WTC11 (cell line): ENCODE data around the gene PVALEF. TPM values are rescaled to one million over a fixed set of nuclear protein-coding genes. Genes with fewer than 3 reads are reported as not detected.

ENCODE experiments used
- ATAC-seq: fragments of 200-7000 bp; cut with Tn5 transposase; 2 replicates; pipeline ENCODE4 v1.10.0; 2021; ENCODE audit warnings: mild to moderate bottlenecking, moderate library complexity
- CTCF ChIA-PET: fragments of 300-600 bp; sonication (Branson Sonifier 250); formaldehyde crosslinking; loops from one replicate; lab custom pipeline; 2021; ENCODE audit warnings: antibody characterized with exemption; lab: Charles Lee
- POLR2A ChIA-PET: fragments of 350-600 bp; sonication (Branson Sonifier 250); formaldehyde crosslinking; loops from one replicate; lab custom pipeline; 2021; ENCODE audit warnings: antibody characterized with exemption; lab: Charles Lee
- DNase-seq: peaks from one replicate; pipeline ENCODE4 v3.0.0; 2021; ENCODE audit warnings: low spot score
- H3K27ac Mint-ChIP-seq: 2 replicates; pipeline ENCODE4 v1.8.0; 2021; ENCODE audit warnings: mixed read lengths
- H3K27me3 Mint-ChIP-seq: 2 replicates; pipeline ENCODE4 v1.8.0; 2021; ENCODE audit warnings: low read depth, mild to moderate bottlenecking, moderate library complexity, mixed read lengths
- H3K36me3 Mint-ChIP-seq: 2 replicates; pipeline ENCODE4 v1.8.0; 2021; ENCODE audit warnings: mixed read lengths
- H3K4me1 Mint-ChIP-seq: 2 replicates; pipeline ENCODE4 v1.8.0; 2022; ENCODE audit warnings: mixed read lengths
- H3K4me3 Mint-ChIP-seq: 2 replicates; pipeline ENCODE4 v1.8.0; 2021; ENCODE audit warnings: mild to moderate bottlenecking, moderate library complexity, mixed read lengths
- H3K9me3 Mint-ChIP-seq: 2 replicates; pipeline ENCODE4 v1.8.0; 2021; ENCODE audit warnings: mixed read lengths
- ATF1 ChIP-seq: sonication (generic); formaldehyde crosslinking; IDR thresholded peaks from 2 replicates; pipeline ENCODE4 v1.8.1; 2023; ENCODE audit warnings: mild to moderate bottlenecking, moderate library complexity, missing genetic modification reagents
- CREB1 ChIP-seq: sonication (generic); formaldehyde crosslinking; IDR thresholded peaks from 2 replicates; pipeline ENCODE4 v1.8.0; 2023; ENCODE audit warnings: mild to moderate bottlenecking, missing genetic modification reagents
- FOXK1 ChIP-seq: sonication (generic); formaldehyde crosslinking; IDR thresholded peaks from 2 replicates; pipeline ENCODE4 v1.8.0; 2022; ENCODE audit warnings: mild to moderate bottlenecking, moderate library complexity, missing genetic modification reagents
- IRF2 ChIP-seq: sonication (generic); formaldehyde crosslinking; IDR thresholded peaks from 2 replicates; pipeline ENCODE4 v1.8.0; 2022; ENCODE audit warnings: low read depth, missing genetic modification reagents, borderline replicate concordance
- STAT6 ChIP-seq: sonication (generic); formaldehyde crosslinking; conservative IDR thresholded peaks from 2 replicates; pipeline ENCODE4 v1.8.1; 2023; ENCODE audit warnings: mild to moderate bottlenecking, low read depth, missing genetic modification reagents, moderate library complexity
- USF1 ChIP-seq: sonication (generic); formaldehyde crosslinking; IDR thresholded peaks from 2 replicates; pipeline ENCODE4 v1.8.0; 2022; ENCODE audit warnings: mild to moderate bottlenecking, missing genetic modification reagents
- ZNF138 ChIP-seq: sonication (generic); formaldehyde crosslinking; conservative IDR thresholded peaks from 2 replicates; pipeline ENCODE4 v1.8.1; 2022; ENCODE audit warnings: mild to moderate bottlenecking, moderate library complexity, missing genetic modification reagents
- ZNF263 ChIP-seq: sonication (generic); formaldehyde crosslinking; IDR thresholded peaks from 2 replicates; pipeline ENCODE4 v1.8.1; 2022; ENCODE audit warnings: low read depth, mild to moderate bottlenecking, moderate library complexity, missing genetic modification reagents
- ZNF281 ChIP-seq: sonication (generic); formaldehyde crosslinking; IDR thresholded peaks from 2 replicates; pipeline ENCODE4 v1.8.0; 2023; ENCODE audit warnings: mild to moderate bottlenecking, missing genetic modification reagents
- ZNF416 ChIP-seq: fragments of 250-450 bp; sonication (Bioruptor Pico); IDR thresholded peaks from 2 replicates; pipeline ENCODE4 v1.9.0; 2021; ENCODE audit warnings: mild to moderate bottlenecking, inconsistent platforms
- ZSCAN18 ChIP-seq: fragments of 250-450 bp; sonication (Bioruptor Pico); IDR thresholded peaks from 2 replicates; pipeline ENCODE4 v2.1.2; 2022; ENCODE audit warnings: mild to moderate bottlenecking, moderate library complexity
- total RNA-seq: library from RNA; stranded (reverse); gene quantifications from 3 replicates; pipeline ENCODE4 v1.2.3, GENCODE V29; 2021

Gene PVALEF
- total RNA-seq, 1 experiment from 2014 or later: not detected

- no peaks in the 10 kb centered on the region for H3K36me3 Mint-ChIP-seq
- CTCF ChIA-PET: interaction anchor here (1.0 kb wide), 1 partner anchor 50 kb away, joined by 3 read pairs; no protein-coding TSS in a partner anchor
- TF ChIP-seq IRF2 (CRISPR knock-in tag): no peak
- TF ChIP-seq ZNF416 (CRISPR knock-in tag): no peak
- TF ChIP-seq ZNF263 (CRISPR knock-in tag): no peak
- no peak overlapping the region for H3K4me3 Mint-ChIP-seq
- ATAC-seq (no peak), DNase-seq (no peak)
- POLR2A ChIA-PET: no interaction called here
- H3K4me1 Mint-ChIP-seq: no peaks in the 10 kb centered on the region
- no peak overlapping the region for H3K27ac Mint-ChIP-seq
- H3K9me3 Mint-ChIP-seq: no peaks in the 10 kb centered on the region
- H3K27me3 Mint-ChIP-seq: no peaks in the 10 kb centered on the region
Observed at GRCh38 chr17:81150377-81151077, 14.8 kb upstream of the PVALEF start.

GRCh38 chr17:81151278-81151677, 14.0 kb upstream of the PVALEF start:
- TF ChIP-seq CREB1: no peak
- TF ChIP-seq ATF1 (CRISPR knock-in tag): no peak
- Mint-ChIP-seq H3K9me3 (no peaks in the 10 kb centered on the region), H3K4me3 (no peak overlapping the region), H3K36me3 (no peaks in the 10 kb centered on the region), H3K27ac (no peak overlapping the region), H3K4me1 (no peaks in the 10 kb centered on the region), H3K27me3 (no peaks in the 10 kb centered on the region; the same call in 1 of the 2 replicates)
- ChIA-PET POLR2A (no interaction called here), CTCF (interaction anchor here (1.6 kb wide), 1 partner anchor 9 kb away, joined by 6 read pairs; no protein-coding TSS in a partner anchor)
- ATAC-seq: no peak
- DNase-seq: no peak

GRCh38 chr17:81152288-81152828, 12.9 kb upstream of the PVALEF start:
- CTCF ChIA-PET: interaction anchor here (1.6 kb wide), 1 partner anchor 10 kb away, joined by 6 read pairs; no protein-coding TSS in a partner anchor
- TF ChIP-seq ZSCAN18: no peak
- no peak for TF ChIP-seq FOXK1
- no peak for TF ChIP-seq STAT6 (CRISPR knock-in tag)
- TF ChIP-seq ZNF416 (CRISPR knock-in tag): no peak
- no peak for TF ChIP-seq ZNF281
- TF ChIP-seq ZNF138: no peak
- TF ChIP-seq USF1 (CRISPR knock-in tag): no peak
- TF ChIP-seq, all 79 proteins: peak for 0
- no peaks in the 10 kb centered on the region for H3K4me1 Mint-ChIP-seq
- no peak overlapping the region for H3K27ac Mint-ChIP-seq
- DNase-seq (no peak), ATAC-seq (no peak)
- H3K9me3 Mint-ChIP-seq: no peaks in the 10 kb centered on the region
- no peaks in the 10 kb centered on the region; the same call in 1 of the 2 replicates for H3K27me3 Mint-ChIP-seq
- POLR2A ChIA-PET: no interaction called here
- no peaks in the 10 kb centered on the region for H3K36me3 Mint-ChIP-seq
- H3K4me3 Mint-ChIP-seq: no peak overlapping the region
